ENCODE measurements around the gene NDEL1.

DNA sequence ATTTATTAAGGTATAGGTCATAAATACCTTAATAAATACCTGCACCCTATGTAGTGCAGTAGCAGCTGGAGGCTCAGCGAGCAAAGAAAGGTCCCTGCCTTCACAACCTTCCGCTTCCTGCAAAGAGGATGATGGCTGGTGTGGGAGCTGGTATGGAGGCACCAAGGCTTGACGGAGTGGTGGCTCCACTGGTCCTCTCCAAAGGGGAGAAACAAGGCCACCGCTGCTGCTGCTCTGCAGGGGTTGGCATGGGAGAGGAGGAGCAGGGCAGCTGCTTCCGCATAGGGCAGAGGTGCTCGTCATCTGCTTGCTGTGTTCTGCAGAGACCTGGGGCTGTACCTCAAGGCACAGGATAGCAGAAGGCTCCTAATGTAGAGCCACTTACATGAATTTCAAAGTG, 52.8 kb downstream of the NDEL1 start:
- no peak for TF ChIP-seq POLR2AphosphoS5 (IDR thresholded peaks at IDR 0.05; ENCODE audit: borderline replicate concordance, low read depth, low read length)
- no peak for TF ChIP-seq EZH2 (IDR thresholded peaks at IDR 0.05)

Data from SK-N-MC (cell line).